ENCODE data around the gene VASP.
"Not testable (repeated sequence)": the region's sequence is repeated elsewhere in the genome, so short reads cannot be mapped to it uniquely, and the experiment has no call there.

The VASP gene

GRCh38 chr19:45496349-45496953 is 10.8 kb upstream of the VASP start:
- DNase-seq (ENCODE audit: low read depth, low spot score): no peak

- no peak for DNase-seq (ENCODE audit: low read depth, low spot score)
Measured at GRCh38 chr19:45497791-45498190, 9.5 kb upstream of the VASP start.

- peak; percentile 32 for DNase-seq (ENCODE audit: low read depth, low spot score)
Measured at GRCh38 chr19:45498411-45499195, 8.7 kb upstream of the VASP start, which contains the start of gene PPM1N. Gene PPM1N (plus strand): TSS chr19:45498443. CDS start chr19:45498473, 30 bp downstream.

GRCh38 chr19:45499196-45500180 is 7.8 kb upstream of the VASP start:
- DNase-seq (ENCODE audit: low read depth, low spot score): peak; percentile 39

GRCh38 chr19:45500918-45501729 is 6.2 kb upstream of the VASP start:
- no peak for DNase-seq (ENCODE audit: low read depth, low spot score)

GRCh38 chr19:45501730-45502014 is 5.6 kb upstream of the VASP start:
- DNase-seq (ENCODE audit: low read depth, low spot score): no peak

- DNase-seq (ENCODE audit: low read depth, low spot score): no peak
Measured at GRCh38 chr19:45502111-45502510, 5.2 kb upstream of the VASP start.

GRCh38 chr19:45503909-45504308 is 3.4 kb upstream of the VASP start:
- no peak for DNase-seq (ENCODE audit: low read depth, low spot score)

GRCh38 chr19:45505151-45505995 is 1.9 kb upstream of the VASP start:
- DNase-seq (ENCODE audit: low read depth, low spot score): no peak

- DNase-seq (ENCODE audit: low read depth, low spot score): no peak
Measured at GRCh38 chr19:45505996-45506245, 1.4 kb upstream of the VASP start.

GRCh38 chr19:45506246-45506988 is 862 bp upstream of the VASP start:
- peak; percentile 99 for DNase-seq (ENCODE audit: low read depth, low spot score)

GRCh38 chr19:45507872-45508416 is 665 bp downstream of the VASP start:
- DNase-seq (ENCODE audit: low read depth, low spot score): no peak

GRCh38 chr19:45508417-45508860 is 1.2 kb downstream of the VASP start:
- DNase-seq (ENCODE audit: low read depth, low spot score): no peak

GRCh38 chr19:45508861-45509691 is 1.8 kb downstream of the VASP start:
- DNase-seq (ENCODE audit: low read depth, low spot score): no peak

- DNase-seq (ENCODE audit: low read depth, low spot score): no peak
Measured at GRCh38 chr19:45509692-45510015, 2.4 kb downstream of the VASP start.

- DNase-seq (ENCODE audit: low read depth, low spot score): not testable (repeated sequence)
Measured at GRCh38 chr19:45510352-45510751, 3.1 kb downstream of the VASP start.

GRCh38 chr19:45511074-45511473 is 3.8 kb downstream of the VASP start:
- no peak for DNase-seq (ENCODE audit: low read depth, low spot score)

- DNase-seq (ENCODE audit: low read depth, low spot score): no peak
Measured at GRCh38 chr19:45512881-45513483, 5.7 kb downstream of the VASP start.
